Inflammatory macrophage treated with lipopolysaccharide for 1 hour (primary cell): Measurements from ENCODE around the gene TP53BP2.

Experiments
- DNase-seq, 2 donors: peaks; one replicate each; pipeline ENCODE4 v3.0.0-alpha.2; 2020 to 2022

The TP53BP2 gene

DNA sequence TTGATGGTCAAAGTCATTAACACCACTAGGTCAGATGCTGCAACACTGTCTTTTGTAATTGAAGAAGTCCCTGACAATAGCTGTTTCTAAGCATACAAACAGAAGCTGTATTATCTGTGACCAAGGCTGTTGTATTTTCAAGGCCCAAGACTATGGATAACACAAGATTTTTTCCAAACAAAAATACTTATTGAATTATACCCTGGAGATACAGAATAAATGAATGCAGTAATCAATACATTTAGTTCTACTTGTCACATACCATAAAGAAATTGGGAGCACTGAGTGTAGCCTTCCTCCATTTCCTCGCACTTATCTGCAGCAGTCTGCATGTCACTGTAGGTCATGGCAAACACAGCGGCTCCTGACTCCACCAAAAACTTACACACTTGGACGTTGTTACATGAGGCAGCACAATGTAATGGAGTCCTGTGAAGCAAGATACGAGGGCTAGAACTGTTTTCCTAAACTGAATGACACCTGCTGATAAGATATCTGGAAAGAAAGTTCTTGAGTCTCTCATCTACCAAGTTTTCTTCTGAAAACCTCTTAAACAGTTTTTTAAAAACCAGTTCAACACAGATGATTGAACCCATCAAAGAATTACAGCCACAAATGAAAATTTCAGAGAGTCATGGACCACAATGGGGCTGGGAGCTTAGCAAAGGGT lies 56.9 kb downstream of the TP53BP2 start:
- DNase-seq: no peak

DNA sequence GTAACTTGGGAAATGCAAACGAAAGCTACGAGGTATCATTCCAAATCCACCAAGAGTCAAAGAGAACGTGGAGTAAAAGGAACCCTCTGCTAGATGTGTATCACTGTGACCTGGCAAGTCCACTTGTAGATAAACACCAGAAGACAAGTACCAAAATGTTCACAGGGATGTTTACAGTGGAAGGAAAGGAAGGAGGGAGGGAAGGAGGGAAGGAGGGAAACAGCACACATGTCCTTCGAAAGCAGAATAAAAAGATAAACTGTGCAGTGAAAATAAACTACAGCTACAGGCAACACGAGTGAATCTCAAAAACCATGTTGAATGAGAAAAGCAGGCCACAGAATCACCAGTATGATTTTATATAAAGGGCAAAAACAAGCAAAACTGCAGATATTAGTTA lies 59.9 kb downstream of the TP53BP2 start:
- no peak for DNase-seq

- no peak for DNase-seq
These were observed 61.2 kb downstream of the TP53BP2 start for GRCh38 chr1:223784541-223784940.

DNA sequence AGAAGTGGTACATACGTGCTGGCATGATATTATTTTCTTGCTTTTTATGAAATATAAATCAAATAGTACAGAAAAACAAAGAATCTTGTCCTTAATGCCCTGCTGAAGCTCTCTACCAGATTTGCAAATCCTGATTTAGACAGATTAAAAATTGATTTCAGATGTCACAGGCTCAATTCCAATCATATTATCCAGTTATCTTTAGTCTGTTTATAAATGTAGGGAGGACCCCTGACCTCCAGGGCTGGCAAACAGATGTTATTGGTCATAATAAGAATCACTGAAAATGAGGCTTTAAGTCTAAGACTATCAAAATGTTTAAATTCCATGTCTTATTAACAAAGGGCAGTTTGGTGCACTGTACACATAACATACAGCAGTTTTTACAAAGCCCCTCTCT lies 62.1 kb downstream of the TP53BP2 start:
- DNase-seq: no peak

DNA sequence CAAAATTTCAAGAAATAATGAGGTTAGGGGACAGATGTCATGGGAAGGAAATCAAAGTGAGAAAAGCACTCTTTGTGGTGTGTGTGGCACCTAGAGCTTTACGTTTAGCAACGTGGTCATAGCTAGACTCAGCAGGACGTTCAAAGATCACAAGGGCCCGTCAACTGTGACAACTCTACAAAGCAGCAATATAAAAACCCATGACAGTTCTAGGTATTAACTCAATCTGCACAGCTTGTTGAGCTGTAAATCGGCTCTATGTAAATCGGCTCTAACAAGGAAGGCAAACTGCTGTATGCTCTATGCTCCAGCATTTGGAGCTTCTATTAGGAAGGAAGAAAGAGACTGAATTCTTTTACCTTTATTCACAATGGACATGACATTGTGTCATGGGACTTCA lies 64.8 kb downstream of the TP53BP2 start:
- DNase-seq: no peak

DNA sequence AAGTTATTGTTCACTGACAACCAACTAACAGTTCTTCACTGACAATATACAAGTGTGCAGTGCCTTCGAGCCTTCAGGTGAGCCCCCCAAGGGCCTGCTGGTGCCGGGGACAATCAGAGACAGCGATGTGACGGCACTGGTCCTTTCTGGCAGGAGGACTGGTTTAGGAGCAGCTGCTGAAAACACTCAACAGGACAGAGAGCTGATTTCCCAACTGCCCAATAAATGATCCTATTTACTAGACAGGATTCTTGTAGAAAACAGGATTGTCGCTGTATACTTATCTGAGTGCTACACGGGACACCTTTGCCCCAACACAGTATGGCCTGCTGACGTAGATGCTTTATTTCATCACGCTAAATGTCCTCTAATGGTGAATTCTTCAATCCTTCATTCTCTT lies 65.4 kb downstream of the TP53BP2 start:
- DNase-seq: no peak

GRCh38 chr1:223776826-223777454 lies 68.8 kb downstream of the TP53BP2 start:
- DNase-seq: no peak

GRCh38 chr1:223776075-223776814 lies 69.5 kb downstream of the TP53BP2 start:
- peak in 1 of 2 donors; percentile 51 for DNase-seq

GRCh38 chr1:223775711-223776074 lies 70.1 kb downstream of the TP53BP2 start:
- DNase-seq: no peak

- DNase-seq: no peak
These were observed 70.7 kb downstream of the TP53BP2 start for GRCh38 chr1:223775054-223775453.

DNA sequence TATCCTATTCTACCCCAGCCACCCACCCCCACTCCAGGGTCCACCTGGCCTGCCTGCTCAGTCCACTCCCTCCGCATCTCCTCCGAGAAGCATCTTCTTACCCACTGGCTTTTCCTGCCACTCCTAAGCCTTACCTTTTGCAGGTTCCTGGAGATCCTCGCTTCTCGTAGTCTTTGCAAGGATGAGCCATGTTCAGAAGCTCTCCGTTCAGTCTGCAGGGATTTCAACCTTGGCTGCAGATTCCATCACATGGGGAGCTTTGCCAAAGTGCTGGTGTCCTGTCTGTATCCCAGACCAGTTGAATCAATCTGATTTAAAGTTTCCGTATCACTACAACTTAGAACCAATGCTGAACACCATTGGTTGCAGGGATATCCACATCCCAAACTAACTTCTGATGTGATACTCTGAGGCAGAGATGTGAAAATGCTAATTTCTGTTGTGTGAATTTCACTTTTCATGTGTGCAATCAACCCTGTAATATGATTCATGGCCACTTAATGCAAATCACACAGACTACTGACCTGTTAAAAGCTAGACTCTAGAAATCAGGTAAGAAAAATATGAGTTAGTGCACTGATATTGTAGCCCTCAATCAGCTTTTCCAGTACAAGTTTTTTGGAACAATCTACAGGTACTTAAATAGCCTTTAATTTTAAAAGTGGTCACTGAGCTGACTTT lies 71.5 kb downstream of the TP53BP2 start:
- DNase-seq: no peak

- no peak for DNase-seq
These were observed 73.0 kb downstream of the TP53BP2 start for GRCh38 chr1:223772771-223773160.

DNA sequence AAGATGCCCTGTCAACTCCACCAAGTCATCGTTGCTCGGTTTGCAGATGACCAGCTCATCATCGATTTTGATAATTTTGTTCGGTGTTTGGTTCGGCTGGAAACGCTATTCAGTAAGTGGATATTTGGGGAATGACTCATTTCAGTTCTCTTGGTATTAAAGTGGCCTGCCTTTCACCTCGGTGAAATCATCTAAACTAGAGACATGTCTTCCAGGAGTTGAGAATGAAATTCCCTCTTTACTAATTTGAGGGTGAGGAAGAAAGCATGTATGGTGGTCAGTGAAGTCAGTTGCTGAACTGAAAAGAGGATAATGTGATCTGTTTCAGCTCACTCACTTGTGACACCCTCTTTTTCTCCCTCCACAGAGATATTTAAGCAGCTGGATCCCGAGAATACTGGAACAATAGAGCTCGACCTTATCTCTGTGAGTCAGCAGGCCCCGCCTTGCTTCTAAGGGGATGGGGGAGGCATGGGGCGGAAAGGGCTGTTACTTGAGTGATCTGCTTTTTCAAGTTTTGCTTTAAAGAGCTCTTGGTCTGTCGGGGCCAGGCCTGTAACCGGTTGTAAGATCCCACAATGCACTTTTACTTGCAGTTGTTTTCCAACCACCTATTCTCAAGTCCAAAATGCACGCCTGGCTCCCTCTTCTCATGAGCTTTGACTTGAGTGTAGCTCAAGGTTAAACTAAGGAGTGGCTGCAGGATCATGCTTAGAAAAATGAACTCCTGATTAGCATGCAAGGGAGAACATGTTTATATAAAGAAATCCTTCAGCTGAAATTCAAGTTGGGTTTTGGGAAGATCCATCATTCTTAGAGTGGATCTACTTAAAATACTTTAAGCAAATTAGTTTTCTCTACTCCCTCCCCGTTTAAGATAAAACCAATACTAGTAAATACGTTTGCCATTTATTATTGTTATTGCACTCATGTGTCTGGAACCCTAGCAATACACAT lies 73.7 kb downstream of the TP53BP2 start:
- no peak for DNase-seq

- no peak for DNase-seq
These were observed 74.3 kb downstream of the TP53BP2 start for GRCh38 chr1:223771469-223771813.

GRCh38 chr1:223770621-223771315 lies 75.0 kb downstream of the TP53BP2 start:
- no peak for DNase-seq

- no peak for DNase-seq
These were observed 79.9 kb downstream of the TP53BP2 start for GRCh38 chr1:223765719-223766340.

GRCh38 chr1:223765036-223765718 lies 80.6 kb downstream of the TP53BP2 start:
- DNase-seq: no peak

DNA sequence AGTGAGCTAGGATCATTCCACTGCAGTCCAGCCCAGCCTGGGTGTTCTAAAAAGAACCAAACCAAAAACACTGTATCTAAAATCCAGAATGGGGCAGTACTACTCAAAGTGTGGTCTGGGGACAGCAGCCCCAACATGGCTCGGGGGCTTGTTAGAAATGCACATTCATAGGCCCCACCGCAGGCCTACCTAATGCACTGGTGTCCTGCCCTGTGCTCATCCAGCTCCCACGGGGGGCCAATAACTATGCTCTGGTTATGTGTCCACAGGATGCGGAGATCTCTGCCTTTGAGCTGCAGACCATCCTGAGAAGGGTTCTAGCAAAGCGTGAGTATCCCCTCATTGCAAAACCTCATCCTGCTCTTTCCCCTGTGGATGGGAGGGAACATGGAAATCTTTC lies 81.9 kb downstream of the TP53BP2 start:
- no peak for DNase-seq

DNA sequence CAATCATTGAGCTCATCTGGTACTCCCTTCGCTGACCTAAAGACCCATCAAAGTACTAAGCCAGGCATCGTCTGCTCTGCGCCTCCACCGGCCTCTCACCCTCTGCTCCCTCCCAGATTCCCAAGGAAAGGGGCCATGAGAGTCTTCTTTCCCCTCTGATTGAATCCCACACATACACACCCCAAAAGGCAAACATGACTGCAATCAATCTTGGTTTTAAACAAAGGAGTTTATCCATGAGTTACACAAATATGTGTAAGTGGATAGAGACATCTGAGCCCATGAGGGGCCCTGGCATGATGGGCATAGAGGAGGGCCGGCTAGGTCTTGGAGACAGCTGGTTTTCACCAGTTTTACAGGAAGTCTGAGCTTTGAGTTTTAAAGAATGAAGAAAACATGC lies 82.5 kb downstream of the TP53BP2 start:
- DNase-seq: no peak

- DNase-seq: no peak
These were observed 84.3 kb downstream of the TP53BP2 start for GRCh38 chr1:223761411-223761810.

- no peak for DNase-seq
These were observed 84.9 kb downstream of the TP53BP2 start for GRCh38 chr1:223760833-223761232.
